Right ventricle myocardium inferior (tissue), 1 donor: Measurements from ENCODE around the gene PLCD3. TPM values are rescaled to one million over a fixed set of nuclear protein-coding genes. Genes with fewer than 3 reads are reported as not detected.
A peak's percentile ranks its signal among the peaks of the same experiment; 100 is the strongest.
"Not testable (repeated sequence)": the region's sequence is repeated elsewhere in the genome, so short reads cannot be mapped to it uniquely, and the experiment has no call there.

Experiments
- ATAC-seq: fragments of 200-7000 bp; cut with Tn5 transposase; one replicate; pipeline ENCODE4 v1.9.1; 2020; ENCODE audit warnings: mild to moderate bottlenecking, moderate library complexity
- DNase-seq: peaks from one replicate; pipeline ENCODE4 v3.0.0; 2021; ENCODE audit errors: missing footprints
- intact Hi-C: fragments of 100-400 bp; cut with DNase I; formaldehyde crosslinking; loops from one replicate; pipeline ENCODE4 v1.11.0; 2022
- total RNA-seq: library from RNA; stranded (reverse); fragmentation: NEBNext Ultra II Directional; extraction: Animal tissue kit (Norgen Biotek cat#: 25700); gene quantifications from one replicate; pipeline ENCODE4 v1.2.1, GENCODE V29; 2021
- donor health status: DM: no; HTN: yes; CAD: no; lungs with severe emphysema.

The PLCD3 gene
- total RNA-seq, 1 donor from 2014 or later = 200 TPM

- ATAC-seq, DNase-seq, intact Hi-C loops: not testable (repeated sequence)
These were observed 7.6 kb downstream of the PLCD3 start for GRCh38 chr17:45124797-45125122.

GRCh38 chr17:45123930-45124796, 8.2 kb downstream of the PLCD3 start:
- DNase-seq (peak; percentile 68), ATAC-seq (no peak)
- intact Hi-C loops = no loop called here

DNA sequence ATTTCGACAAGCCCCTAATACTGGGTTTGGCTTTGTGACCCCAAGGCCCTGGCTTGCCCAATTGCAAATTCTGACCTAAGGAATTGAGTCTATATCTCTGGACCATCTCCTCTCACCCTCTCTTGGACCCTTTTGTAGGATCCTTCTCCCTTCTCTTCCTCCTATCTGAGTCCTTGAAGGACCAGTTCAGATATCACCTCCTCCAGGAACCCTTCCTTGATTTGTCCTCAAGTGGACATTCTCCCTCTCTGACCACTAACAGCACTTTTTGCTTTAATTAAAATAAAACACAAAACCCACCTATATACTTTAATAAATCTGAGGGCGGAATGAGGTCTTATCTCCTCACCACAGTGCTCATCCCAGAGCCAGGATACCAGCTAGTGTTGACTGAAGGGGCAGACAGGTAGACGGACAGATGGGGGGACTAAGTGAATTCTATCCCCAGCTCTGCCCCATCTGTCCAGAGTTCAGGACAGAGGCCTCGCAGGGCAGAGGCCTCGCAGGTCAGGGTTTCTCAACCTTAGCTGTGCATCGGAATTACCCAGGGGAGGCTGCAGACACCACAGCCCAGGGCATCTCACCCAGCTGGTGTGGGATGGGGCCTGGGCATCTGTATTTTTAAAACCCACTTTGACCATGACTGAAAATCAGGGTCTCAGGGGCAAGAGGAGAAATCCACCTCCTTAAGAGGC, 9.1 kb downstream of the PLCD3 start:
- intact Hi-C loops = no loop called here

GRCh38 chr17:45121055-45121454, 11.3 kb downstream of the PLCD3 start:
- intact Hi-C loops = no loop called here
- DNase-seq (peak; percentile 23), ATAC-seq (no peak)

More for the DNA sequence above, 9.1 kb downstream of the PLCD3 start:
- ATAC-seq = no peak
- DNase-seq = peak; percentile 7

DNA sequence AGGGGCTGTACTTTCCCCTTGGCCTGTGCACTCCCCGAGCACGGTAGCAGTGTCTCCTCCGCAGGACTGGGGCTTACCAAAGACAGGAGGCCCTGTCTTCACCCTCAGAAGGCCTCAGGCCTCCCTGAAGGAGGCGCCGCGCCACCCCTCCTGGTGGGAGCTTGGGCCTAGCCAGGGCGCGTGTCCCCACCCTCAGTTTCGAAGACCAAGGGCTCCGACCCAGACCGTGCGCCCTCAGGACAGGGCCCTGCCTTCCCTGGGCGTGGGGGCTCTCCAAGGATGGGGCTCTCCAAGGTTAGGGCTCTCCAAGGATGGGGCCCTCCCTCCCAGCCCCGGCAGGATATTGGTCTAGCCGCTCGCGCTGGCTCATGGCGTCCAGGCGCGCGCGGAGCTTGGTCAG, 11.8 kb downstream of the PLCD3 start:
- no peak for ATAC-seq
- intact Hi-C loops = no loop called here
- no peak for DNase-seq

GRCh38 chr17:45119964-45120363, 12.4 kb downstream of the PLCD3 start:
- DNase-seq (no peak), ATAC-seq (no peak)
- intact Hi-C loops = no loop called here

DNA sequence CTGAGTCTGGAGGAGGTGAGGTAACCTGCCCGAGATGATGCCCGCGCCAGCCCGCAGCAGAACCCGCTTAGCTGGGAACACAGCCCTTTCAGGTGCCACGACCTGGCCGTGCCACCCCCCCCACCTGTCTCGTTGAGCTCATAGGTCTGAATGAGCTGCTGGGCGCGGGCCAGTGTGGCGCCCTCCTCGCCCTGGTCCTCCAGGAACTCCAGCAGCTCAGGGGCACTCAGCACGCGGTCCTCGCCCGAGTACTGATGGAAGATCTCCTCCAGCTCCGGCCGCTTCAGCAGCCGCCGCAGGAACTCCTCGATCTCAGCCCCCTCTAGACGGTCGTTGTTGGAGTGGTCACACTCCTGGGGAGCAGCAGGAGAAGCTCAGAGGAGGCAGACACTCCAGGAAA, 13.6 kb downstream of the PLCD3 start:
- DNase-seq (peak; percentile 62), ATAC-seq (no peak)
- intact Hi-C loops = no loop called here

GRCh38 chr17:45117848-45118646, 14.3 kb downstream of the PLCD3 start:
- no peak for ATAC-seq
- intact Hi-C loops = no loop called here
- peak; percentile 56 for DNase-seq

- intact Hi-C loops = no loop called here
- no peak for ATAC-seq
- DNase-seq = no peak
These were observed 15.0 kb downstream of the PLCD3 start for GRCh38 chr17:45117334-45117733.

DNA sequence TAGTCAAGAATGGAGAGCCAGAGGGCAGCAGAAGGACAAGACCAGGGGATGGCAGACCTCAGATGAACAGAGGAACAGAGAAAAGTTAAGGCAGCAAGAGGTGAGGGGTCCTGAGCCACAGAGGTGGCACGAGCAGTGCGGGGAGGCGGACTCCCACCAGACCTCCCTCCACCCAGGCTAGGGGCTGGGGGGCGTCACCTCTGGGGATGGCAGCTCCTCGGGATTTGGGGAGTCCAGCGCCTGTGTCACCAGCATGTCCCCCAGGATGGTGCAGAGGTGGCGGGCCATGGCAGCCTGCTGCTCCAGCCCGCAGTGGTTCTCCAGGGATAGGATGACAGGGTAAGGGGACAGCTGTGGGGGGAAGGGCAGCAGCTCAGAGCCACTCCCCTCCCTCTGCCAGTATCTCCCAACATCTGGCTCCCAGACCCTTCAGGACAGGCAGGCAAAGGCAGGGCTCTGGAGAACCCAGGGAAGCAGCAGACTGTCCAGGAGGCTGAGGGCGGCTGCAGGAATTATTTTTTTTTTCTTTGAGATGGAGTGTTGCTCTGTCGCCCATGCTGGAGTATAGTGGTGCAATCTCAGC, 15.8 kb downstream of the PLCD3 start:
- DNase-seq (no peak), ATAC-seq (no peak)
- intact Hi-C loops = no loop called here

DNA sequence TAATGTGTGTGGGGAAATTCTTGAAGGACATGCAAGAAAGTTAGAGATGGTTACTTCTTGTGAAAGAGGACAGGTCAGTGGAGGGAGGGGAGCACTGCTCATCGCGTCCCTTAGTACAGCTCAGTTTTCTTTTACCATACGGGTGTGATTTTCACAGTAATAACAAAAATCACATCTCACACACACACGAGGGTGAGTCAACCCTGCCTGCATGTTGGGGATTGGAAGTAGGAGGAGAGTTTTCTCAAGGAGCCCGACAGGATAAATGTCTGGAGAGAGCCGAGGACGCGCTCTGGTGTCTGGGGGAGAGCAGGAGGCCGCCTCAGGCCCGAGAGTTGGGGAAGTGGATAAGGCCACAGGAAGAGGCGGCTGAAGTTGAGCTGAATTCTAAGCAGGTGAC, 16.4 kb downstream of the PLCD3 start:
- no peak for DNase-seq
- ATAC-seq = no peak
- intact Hi-C loops = no loop called here

GRCh38 chr17:45115015-45115625, 17.2 kb downstream of the PLCD3 start:
- ATAC-seq = no peak
- intact Hi-C loops = no loop called here

DNA sequence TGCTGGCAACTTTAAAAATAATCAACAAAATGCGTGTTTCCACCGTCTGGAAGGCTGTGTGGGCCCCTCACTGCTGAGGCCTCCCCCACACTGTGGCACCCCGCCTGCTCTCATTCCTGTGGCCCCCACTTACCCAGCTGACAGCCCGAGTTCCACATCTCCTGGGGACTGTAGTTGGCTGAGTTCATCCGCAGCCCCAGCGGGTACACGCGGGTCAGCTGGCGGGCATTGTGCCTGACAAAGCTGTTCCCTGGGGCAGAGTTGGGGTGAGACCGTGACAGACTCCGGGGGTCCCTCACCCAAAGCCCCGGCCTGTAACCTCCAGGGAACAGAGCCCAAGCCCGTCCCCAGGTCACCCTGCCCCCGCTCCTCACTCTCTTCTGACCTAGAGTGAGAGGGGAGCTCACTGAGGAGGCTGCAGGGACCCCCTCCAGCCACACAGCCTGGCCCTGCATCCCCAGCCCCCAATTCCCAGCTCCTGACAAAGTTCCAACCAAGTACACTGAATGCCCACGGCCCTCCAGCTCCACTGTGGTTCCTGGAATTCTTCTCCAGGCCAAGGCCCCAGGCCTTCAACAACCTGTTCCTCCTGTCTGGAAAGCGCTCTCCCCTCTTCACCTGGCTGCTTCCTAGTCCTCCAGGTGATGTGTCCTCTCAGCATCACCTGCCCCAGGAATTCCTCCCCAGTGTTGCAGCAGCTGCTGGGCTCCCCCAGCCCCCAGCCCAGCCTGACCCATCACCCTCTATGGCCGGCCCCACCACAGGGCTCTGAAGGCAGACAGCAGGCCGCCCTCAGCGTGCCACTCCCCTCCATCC, 18.0 kb downstream of the PLCD3 start:
- no peak for ATAC-seq
- DNase-seq = no peak
- intact Hi-C loops = no loop called here

More at GRCh38 chr17:45115015-45115625, 17.2 kb downstream of the PLCD3 start:
- no peak for DNase-seq

DNA sequence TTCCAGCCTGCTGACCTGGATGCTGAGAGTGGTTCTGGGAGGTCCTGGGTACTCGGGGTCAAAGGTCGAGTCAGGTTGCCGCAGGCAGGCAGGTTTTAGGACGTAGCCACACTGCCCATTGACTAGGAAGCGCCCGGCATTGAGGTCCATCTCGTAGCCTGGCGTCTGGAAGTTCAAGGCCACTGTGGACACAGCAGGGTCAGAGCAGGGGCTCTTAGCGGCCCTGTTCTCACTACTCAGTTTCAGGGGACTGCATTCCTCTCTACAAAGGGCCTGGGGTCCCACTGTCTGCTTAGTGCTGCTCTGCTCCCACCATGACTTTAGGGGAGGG, 18.9 kb downstream of the PLCD3 start:
- no peak for DNase-seq
- no peak for ATAC-seq
- intact Hi-C loops = no loop called here

DNA sequence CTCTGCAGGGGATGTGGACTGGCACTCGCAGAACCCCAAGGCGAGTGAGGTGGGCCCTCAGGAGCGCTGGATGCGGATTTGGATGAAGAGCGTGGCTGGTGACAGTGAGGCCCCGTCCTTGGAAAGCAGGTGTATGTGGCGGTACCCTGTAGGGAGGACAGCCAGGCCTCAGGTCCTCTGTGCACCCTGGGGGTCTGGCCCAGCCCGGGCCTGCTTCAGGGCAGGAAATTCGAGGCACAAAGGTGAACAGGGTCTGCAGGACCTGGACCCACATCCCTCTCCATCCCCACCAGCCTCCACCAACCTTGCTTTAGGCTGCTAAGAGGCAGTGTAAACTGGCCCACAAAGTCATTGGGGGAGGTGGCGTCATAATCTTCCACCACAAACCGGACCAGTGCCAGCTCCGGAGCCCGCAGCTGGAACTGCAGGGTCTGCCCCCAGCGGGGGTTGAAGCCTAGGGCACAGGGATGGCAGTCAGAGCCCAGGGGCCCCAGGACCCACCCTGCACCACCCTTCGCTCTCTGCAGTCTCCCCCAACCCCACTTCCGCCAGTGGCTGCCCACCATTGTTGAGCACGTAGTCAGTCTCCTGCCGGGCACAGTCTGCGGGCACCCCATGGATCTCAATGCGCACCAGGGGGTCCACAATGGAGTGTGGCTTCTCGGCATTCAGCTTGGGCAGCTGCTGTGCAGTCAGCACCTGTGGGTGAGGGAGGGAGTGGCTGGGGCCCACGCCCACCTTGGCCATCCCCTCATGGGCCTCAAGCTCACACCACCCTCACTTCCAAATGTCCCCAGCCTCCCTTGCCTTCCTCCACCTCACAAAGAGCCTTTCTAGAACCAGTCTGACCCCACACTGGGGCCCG, 19.5 kb downstream of the PLCD3 start:
- no peak for DNase-seq

DNA sequence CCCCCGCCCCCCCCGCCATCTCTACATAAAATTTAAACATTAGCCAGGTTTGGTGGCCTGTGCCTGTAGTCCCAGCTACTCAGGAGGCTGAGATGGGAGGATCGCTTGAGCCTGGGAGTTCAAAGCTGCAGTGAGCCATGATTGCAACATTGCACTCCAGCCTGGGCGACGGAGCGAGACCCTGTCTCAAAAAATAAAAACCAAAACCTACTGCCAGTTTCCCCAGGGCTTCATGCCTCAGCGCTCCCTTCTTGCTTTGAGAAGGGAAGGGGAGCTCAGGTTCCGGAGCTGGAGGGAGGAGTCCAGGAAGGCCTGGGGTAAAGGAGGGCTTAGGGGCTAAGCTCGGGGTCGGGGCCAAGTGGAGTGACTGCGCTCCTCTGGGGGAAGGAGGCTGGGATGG, 20.5 kb downstream of the PLCD3 start:
- no peak for ATAC-seq
- DNase-seq = no peak
- intact Hi-C loops = no loop called here

More for the DNA sequence above, 19.5 kb downstream of the PLCD3 start:
- ATAC-seq = no peak
- intact Hi-C loops = no loop called here
